HG03378 (cell line): ENCODE measurements around the gene ST6GALNAC3.
"Not testable (repeated sequence)": the region's sequence is repeated elsewhere in the genome, so short reads cannot be mapped to it uniquely, and the experiment has no call there.

Experiments used
- ATAC-seq: cut with Tn5 transposase; IDR thresholded peaks from one replicate; pipeline ENCODE4 v1.9.1; 2021; ENCODE audit warnings: mild to moderate bottlenecking, moderate library complexity; ENCODE audit not compliant: unreplicated experiment

Gene ST6GALNAC3

DNA sequence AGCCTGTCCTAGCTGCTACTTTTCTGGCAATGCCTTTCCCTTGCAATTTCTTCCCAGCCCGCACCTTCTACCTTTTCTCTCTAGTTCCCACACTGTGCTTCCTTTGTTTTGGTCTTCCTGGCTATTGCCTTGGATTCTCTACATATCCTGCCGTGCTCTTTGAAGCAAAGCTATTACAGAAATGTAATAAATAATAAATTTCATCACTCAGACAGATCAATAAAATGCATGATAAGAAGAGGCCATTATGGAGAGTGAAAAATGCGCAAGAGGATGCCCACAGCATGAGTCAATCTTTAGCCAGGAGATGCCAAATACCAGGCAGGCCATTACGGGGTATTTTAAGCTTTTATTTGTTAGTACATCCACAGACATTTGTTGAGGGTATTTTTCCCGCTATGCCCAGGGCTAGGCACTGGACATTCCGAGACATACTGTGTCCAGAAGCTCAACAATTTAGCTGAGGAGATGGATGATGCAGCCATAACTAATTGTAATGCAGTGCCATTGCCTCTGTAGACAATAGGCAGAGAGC is 163.6 kb downstream of the ST6GALNAC3 start:
- no peak for ATAC-seq

DNA sequence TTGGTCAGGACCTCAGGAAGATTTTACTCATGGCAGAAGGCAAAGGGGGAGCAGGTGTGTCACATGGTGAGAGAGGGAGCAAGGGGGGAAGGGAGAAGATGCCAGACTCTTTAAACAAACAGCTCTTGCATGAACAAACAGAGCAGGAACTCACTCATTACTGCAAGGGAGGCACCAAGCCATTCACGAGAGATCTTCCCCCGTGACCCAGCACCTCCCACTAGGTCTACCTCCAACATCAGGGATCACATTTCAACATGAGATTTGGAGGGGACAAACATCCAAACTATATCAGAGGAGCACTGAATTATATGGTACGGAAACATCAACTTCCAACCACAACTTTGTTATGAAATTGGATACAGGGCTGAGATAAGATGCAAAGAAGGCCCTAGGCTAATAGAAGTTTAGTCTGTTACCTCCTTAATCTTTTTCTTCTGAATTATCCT is 164.9 kb downstream of the ST6GALNAC3 start:
- no peak for ATAC-seq

DNA sequence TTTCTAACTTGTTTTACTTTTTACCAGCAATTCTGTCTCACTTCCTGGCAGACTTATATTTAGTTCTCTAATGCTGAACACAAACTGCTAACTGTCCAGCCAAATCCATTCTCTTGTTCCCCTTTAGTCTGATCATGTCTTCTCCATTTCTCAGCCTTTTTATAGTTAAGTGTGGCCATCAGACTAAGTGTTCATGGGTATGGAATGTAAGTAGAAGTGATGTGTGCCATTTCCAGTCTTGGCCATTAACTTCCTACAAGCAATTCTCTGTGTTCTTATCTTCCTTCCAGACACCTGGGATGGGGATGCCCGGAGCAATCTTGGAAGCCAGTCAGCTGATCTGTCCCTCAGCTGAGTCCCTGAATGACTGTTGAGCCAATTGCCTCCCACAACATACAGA is 165.8 kb downstream of the ST6GALNAC3 start:
- no peak for ATAC-seq

DNA sequence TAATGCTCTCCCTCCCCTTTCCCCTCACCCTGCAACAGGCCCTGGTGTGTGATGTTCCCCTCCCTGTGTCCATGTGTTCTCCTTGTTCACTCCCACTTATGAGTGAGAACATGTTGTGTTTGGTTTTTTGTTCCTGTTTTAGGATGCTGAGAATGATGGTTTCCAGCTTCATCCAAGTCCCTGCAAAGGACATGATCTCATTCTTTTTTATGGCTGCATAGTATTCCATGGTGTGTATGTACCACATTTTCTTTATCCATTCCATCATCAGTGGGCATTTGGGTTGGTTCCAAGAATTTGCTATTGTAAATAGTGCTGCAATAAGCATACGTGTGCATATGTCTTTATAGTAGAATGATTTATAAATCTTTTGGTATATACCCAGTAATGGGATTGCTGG is 168.0 kb downstream of the ST6GALNAC3 start:
- not testable (repeated sequence) for ATAC-seq

DNA sequence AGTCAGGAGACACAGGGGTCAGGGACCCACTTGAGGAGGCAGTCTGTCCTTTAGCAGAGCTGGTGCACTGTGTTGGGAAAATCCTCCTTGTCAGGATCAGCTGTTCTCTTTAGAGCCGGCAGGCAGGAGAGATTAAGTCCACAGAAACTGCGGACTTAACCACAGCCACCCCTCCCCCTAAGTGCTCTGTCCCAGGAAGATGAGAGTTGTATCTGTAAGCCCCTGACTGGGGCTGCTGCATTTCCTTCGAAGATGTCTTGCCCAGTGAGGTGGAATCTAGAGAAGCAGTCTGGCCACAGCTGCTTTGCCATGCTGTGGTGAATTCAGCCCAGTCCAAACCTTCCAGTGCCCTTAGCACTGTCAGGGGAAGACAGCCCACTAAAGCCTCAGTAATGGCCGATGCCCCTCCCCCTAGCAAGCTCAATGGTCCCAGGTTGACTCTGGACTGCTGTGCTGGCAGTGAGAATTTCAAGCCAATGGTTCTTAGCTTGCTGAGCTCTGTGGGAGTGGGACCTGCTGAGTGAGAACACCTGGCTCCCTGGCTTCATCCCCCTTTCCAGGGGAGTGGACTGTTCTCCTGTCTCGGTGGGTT is 172.8 kb downstream of the ST6GALNAC3 start:
- no peak for ATAC-seq

DNA sequence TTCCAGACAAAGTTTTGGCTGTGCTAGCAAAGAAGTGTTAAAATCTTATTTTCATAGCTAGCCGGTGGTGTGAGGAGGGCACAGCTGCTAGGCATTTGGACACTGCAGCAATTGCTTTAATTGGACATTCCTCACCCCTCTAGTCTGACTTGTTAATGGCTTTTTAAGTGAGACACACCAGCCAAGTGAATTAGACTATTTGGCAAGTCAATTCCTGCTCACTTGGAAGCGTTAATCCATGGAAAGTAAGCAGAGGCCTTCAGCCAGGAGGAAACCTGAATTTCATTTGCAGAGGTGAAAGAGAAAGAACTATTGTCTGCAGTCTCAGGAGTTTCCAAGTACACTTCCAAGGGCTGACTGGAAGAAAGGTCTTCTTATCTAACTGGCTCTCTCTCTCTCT is 175.7 kb downstream of the ST6GALNAC3 start:
- no peak for ATAC-seq

DNA sequence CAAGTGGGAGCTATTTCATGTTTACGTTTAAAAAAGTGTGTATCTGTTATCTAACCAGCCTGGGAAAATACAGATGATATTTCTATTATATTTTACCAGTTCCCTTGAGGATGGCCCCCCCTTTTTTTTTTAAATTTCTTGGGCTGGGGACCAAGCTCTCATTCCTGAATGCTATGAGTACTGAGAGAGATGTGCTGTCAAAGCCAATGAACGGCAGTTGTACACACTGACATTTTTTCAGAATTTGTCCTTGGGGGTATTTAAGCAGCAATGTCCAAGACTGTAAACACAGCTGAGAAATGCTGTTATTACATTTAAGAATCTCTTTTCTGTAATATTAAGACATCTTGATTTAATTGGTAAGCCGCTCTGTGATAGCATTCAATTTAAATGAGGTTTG is 177.9 kb downstream of the ST6GALNAC3 start:
- no peak for ATAC-seq

DNA sequence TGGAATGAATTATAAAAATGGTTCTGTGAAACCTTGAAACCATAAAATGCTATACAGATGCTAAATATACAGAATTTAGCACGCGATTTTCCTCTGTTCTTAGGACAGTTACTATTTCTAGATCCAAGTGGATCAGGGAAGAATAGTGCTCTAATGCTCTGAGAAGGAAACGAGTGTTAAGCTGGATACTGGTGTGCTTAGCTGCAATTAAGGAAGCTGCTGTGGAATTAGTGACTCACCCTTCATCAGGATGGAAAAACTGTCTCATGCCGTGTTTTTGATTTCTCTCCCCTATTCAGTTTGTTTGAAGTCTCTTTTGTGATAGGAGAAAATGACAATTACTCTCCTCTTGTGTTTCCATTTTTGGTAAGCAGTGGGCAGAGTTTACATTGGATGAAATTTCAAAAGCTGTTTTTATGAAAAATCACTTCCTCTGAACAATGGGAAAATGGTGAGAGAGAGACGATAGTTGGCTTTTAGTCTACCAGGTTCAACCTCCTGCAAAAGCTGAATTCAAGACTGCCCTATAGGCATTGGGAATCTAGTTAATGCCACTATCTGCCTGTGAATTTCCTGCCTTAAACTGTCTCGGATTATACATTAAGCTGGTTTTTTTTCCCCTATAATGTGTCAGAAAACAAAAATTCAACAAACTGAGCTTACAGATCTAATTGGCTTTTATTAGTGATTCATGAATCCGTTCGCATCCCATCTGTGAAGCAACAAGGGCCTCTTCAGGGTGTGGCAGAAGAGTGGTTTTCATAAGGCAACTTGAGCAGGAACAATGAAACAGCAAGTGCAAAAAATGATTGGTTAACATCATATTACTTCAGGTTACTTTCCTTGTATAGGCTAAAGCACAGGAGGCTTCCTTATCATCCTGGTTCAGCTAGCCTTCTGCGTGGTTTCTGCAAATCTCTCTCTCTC is 179.8 kb downstream of the ST6GALNAC3 start:
- no peak for ATAC-seq

DNA sequence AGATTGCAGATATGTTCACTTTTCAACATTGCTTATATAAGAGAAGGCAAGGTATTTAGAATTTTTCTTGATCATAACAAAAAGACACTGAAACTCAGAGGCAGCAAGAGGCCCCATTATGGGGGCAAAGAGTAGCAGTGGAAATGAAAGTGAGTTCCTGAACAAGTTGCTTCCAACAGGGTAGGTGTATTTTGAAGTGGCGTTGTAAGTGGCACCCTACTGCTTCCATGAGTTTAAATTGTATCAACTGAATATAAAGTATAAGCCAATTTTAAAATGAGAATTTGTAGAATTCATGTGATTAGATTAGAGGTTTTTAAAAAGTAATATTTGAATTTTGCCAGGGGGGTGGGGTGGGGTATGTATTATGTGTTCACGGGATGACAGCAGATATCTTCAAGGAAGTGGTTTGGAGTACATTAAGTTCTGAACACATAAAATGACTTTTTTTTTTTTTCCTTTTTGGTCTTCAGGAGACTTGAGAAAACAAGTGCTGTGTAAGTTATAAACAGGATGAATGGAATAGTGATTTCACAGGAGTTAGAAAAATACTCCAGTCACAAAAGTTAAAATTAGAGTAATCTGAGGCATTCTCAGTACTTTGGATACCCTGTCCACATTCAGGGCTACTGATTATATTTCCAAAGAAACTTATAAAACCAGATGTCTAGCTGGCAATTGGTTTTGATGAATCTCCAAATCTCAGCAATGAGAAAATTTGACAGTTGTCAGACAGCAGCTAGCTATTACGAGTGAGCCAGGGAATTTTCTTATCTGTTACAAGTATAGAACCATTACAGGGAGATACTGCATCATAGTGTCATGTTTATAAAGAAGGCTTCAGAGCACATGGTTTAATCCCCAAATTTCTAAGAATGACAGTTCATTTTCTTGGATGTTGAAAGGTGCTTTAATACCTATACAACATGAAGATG is 182.0 kb downstream of the ST6GALNAC3 start:
- ATAC-seq: no peak

DNA sequence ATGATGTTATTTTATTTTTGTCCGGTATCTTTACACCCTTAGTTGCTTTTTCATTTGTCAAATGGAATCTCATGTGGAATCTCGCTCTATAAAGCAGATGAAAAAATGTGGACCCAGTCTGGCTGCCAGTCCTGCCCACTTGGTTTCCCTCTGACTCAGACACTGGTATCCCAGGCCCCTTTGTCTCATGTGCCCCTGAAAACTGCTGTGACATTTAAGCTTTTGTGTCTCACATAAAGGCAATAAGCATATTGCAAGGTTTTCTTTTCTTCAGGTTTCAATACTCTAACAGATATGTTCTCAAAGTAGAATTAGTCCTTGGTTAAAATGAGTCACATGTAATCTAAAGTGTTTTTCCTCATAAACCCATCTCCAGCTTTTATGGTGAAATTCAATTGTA is 183.3 kb downstream of the ST6GALNAC3 start:
- ATAC-seq: no peak

DNA sequence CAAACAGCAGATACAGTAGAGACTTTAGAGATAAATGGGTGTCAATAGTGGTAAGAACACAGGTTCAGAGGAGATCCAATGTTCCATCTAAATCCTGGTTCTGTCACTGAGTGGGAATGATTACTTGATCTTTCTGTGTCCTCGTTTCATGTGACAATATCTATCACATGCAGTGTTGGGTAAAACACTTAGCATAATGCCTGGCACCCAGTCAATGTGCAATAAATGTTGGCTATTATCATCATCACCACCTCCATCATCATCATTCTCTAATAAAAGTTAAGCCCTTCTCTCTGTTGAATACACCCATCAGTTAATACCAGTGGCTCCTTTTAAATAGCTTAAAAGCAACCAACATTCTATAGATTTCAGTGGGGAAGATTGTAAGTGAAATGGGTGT is 184.7 kb downstream of the ST6GALNAC3 start:
- no peak for ATAC-seq

DNA sequence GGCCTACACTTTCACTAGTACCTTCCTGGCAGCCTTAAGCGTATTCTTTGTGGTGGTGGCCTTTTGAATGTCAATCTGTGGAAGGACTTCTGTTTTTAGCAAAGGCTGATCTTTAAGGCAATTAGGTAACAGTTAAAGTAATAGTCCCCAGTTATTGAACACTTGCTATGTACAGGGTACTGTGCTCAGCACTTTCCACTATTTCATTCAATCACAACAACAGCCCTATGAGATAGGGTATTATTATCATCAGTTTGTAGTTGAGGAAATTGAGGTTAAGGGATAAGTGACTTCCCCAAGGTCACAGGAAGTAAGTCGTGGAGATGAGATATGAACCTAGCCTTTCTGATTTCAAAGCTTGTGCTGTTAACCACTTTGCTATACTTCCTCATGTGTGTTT is 185.7 kb downstream of the ST6GALNAC3 start:
- ATAC-seq: no peak

DNA sequence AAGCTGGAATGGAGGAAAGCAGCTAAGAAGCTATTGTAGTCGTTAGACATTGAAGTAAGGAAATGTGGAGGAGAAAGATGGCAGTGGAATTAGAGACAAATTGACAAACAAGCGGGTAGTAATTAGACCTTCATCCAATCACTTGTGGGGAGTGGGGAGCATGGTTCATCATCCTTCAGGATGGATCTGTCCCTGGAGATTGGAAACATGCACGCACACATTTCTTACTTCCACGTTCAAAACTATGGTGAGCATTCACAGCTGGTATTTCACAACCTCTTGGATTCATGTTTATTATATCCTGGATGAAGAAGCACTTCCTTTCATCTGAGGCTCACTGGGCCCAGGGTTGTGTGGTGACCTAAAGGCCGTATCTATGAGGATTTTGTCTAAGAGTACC is 188.1 kb downstream of the ST6GALNAC3 start:
- ATAC-seq: no peak

DNA sequence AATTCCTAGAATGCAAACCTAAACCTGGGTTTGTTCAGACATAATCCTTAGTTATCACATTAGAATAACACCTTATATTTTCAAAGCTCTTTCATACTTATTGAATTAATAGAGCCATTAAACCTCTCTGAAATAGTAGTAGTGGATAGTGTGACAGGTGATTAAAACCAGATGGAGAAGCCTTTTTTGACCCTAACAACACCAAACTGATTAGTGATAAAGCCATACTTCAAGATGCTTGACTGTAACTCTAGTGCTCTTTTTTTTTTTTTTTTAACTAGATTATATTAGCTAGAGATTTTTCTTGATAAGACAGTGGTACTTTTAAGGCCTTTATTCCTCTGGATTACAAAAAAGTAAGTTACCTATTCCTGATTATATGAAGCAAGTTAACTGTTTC is 190.1 kb downstream of the ST6GALNAC3 start:
- ATAC-seq: no peak

DNA sequence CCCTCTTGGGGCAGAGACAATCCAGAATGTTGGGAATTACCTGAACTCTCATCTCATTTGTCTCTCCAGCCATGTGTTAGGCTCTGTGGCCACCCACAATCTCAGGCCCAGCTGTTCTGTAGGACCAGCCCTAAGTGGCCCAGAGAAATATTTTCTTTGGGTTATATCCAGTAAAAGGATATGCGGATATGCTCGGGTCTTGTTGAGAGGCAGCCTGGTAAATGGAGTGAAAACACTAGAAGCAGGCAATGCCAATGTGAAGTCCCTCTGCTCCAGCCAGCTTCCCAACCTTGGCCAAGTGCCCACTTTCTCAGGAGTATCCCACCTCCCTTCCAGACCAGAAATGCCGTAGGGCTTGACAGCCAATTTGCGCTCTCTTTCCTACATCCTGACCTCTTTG is 192.2 kb downstream of the ST6GALNAC3 start:
- no peak for ATAC-seq

DNA sequence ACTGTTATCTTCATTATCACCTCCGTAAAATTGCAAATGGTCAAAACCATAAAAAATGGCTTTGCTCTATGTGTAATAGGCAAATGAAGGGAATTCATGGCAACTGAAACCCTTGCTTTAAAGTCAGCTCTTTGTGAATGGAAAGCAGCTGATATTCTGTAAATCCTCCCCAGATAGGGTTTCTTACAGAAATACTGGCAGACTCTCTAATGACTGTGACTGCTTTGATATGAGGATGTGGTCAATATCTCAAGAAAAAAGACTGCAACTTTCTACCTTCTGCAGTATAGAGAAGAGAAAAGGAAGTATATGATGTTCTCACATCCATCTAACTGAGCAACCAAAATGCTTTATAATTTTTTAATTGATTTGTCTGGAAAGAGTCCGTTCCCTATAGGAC is 193.1 kb downstream of the ST6GALNAC3 start:
- no peak for ATAC-seq

DNA sequence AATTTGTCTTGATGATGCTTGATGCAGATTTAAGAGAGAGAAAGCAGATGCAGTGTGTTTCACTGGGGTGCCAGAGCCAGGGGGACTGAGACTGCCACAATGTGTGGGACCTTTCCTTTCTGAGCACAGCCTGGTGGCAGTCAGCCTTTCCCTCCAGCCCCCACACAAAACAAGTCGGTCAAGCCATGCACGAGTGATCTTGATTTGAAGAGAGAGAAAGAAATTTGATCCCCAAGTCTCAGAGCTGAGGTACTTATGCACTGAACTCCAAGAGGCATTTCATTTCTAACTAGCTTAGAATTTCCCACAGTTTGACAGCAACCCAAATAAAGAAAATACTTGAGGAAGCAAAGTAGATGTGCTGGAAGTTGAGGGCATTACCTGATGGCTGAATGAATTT is 193.8 kb downstream of the ST6GALNAC3 start:
- ATAC-seq: no peak

DNA sequence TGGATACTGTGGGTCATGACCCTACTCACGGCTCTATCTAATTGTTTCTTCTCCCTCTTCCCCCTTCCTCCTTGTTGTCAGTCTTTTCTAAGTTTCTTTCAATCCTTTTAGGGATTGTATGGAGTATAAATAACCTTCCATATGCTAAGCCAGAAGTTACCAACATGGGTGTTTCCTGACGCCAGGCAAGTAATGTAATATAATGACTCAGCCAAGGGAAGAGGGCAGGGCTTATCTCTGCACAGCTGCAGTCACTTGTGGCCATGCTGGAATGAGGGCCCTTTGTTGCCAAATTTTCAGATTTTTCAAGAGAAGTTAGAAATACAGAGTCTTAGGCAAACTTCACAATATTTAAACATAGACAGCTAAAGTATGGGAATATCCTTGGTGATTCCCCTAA is 194.6 kb downstream of the ST6GALNAC3 start:
- no peak for ATAC-seq

DNA sequence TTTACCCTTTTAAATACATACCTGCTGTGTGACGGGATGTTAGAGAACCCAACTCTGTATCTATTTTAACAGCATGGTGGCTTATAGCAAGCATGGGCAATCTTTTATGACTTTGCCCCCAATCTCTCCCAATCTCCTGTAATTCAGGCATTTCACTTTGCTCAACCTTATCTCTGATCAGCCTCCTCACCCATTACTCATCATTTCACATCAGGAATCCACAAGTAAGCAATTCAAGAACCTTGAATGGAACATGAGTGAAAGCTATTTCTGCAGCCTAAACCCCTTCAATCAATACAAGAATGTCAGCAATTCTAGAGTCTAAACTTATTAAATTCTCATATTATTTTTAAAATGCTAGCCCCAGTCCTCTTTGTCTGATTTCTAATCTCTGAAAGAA is 199.8 kb downstream of the ST6GALNAC3 start:
- no peak for ATAC-seq

DNA sequence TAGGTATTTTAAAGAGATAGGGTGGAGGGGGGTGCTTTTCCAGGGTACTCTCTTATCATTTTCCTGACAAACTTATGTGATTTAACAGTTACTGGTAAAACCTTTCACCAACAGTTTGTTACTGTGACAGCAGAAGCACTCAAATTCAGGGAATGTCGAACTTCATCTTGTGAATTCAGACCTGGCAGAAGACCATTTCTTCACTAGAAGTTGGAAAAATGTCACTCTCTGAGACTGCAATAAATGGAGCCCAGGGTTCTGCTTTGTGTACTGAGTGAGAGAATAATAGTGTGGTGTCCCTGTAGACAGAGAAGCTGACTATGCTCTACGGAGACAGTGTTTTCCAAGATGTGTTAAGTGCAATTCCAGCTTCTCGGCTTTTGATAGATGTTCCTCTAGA is 200.2 kb downstream of the ST6GALNAC3 start:
- ATAC-seq: no peak

DNA sequence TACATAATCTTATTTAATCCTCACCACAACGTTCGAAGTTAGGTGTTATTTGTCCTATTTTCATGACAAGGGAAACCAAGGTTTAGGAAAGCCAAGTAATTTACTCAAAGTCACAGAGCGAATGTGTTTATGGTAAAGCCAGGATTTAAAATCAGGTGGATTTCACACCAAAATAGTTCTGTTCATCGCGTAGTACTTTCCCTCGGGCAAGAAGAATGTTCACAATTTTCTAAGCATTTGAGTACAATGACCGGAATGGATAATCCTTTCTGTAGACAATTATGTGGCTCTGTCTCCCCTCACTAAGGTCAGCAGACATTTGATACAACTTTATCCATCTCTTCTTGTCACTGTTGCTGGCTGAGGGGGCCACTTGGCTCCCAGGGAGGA is 204.2 kb downstream of the ST6GALNAC3 start:
- no peak for ATAC-seq
